Right atrium auricular region (tissue), 2 donors: ENCODE data around the gene DSE. TPM values are rescaled to one million over a fixed set of nuclear protein-coding genes. Genes with fewer than 3 reads are reported as not detected.
A peak's percentile ranks its signal among the peaks of the same experiment; 100 is the strongest.
"Not testable (repeated sequence)": the region's sequence is repeated elsewhere in the genome, so short reads cannot be mapped to it uniquely, and the experiment has no call there.

Experiments
- DNase-seq: peaks from one replicate; pipeline ENCODE4 v3.0.0-alpha.2; 2019; ENCODE audit warnings: low spot score
- H3K27ac ChIP-seq, 2 donors: fragments of 200-600 bp; sonication (generic); 1 replicate in 1 of 2; 2 replicates in 1 of 2; pipeline ENCODE4 v1.5.1; 2016 to 2019
- H3K27me3 ChIP-seq, 2 donors: fragments of 200-600 bp; sonication (generic); one replicate each; pipeline versions ENCODE4 v1.5.1 to v1.6.0; 2017 to 2019
- H3K36me3 ChIP-seq: fragments of 200-600 bp; sonication (generic); one replicate; pipeline ENCODE4 v1.5.1; 2016
- H3K4me1 ChIP-seq, 2 donors: fragments of 200-600 bp; sonication (generic); one replicate each; pipeline versions ENCODE4 v1.5.1 to v1.6.0; 2017 to 2019
- H3K4me3 ChIP-seq, 2 donors: fragments of 200-600 bp; sonication (generic); 1 replicate in 1 of 2; 2 replicates in 1 of 2; pipeline ENCODE4 v1.5.1; 2017 to 2019; ENCODE audit warnings: mild to moderate bottlenecking in 1 of 2, moderate library complexity in 1 of 2
- H3K9me3 ChIP-seq, 2 donors: fragments of 200-600 bp; sonication (generic); one replicate each; pipeline ENCODE4 v1.5.1; 2019
- CTCF ChIP-seq, 2 donors: fragments of 200-600 bp; sonication (generic); IDR thresholded peaks; one replicate each; pipeline ENCODE4 v1.5.1; 2019; ENCODE audit warnings: antibody characterized with exemption in 2 of 2
- total RNA-seq, 2 donors: library from RNA; depleted of rRNA; stranded (reverse); fragments of >200 nt; gene quantifications; one replicate each; pipeline ENCODE4 v1.1.0, GENCODE V29; 2016

Gene DSE
- total RNA-seq, result 10 to 100 TPM; 19.4 to 31.7 TPM

GRCh38 chr6:116370760-116371119 is at the start of gene DSE:
Gene DSE, plus strand, starts transcription at chr6:116370947. Its CDS starts 28,304 bp downstream, at chr6:116399251.
- peaks cover 0 to 28% of the 10 kb centered on the region in 2 donors for H3K4me1 ChIP-seq
- H3K27ac ChIP-seq, result peak within 1 kb of the TSS; percentile 95 to 98
- H3K4me3 ChIP-seq, result peak within 1 kb of the TSS; percentile 79 to 94
- no peaks in the 10 kb centered on the region for H3K27me3 ChIP-seq
- no peaks in the 10 kb centered on the region for H3K36me3 ChIP-seq
- DNase-seq, result peak; percentile 82
- no peaks in the 10 kb centered on the region for H3K9me3 ChIP-seq
- no peak for TF ChIP-seq CTCF (IDR thresholded peaks at IDR 0.05)

GRCh38 chr6:116321933-116322332 is 48.8 kb upstream of the DSE start:
- H3K27ac ChIP-seq, result peak overlapping the region; percentile 5 to 55
- H3K27me3 ChIP-seq, H3K4me3 ChIP-seq, DNase-seq, H3K36me3 ChIP-seq, H3K9me3 ChIP-seq: not testable (repeated sequence)
- peaks cover 0 to 21% of the 10 kb centered on the region in 2 donors for H3K4me1 ChIP-seq

- Histone ChIP-seq H3K27me3 (no peaks in the 10 kb centered on the region), H3K27ac (peak overlapping the region in 1 of 2 donors; percentile 55), H3K36me3 (no peaks in the 10 kb centered on the region), H3K4me1 (peaks cover 0 to 40% of the 10 kb centered on the region in 2 donors), H3K9me3 (no peaks in the 10 kb centered on the region), H3K4me3 (no peak overlapping the region)
- no peak for DNase-seq
- TF ChIP-seq CTCF (IDR thresholded peaks at IDR 0.05), result no peak
Measured at GRCh38 chr6:116323863-116324262, 46.9 kb upstream of the DSE start.

GRCh38 chr6:116325634-116326132 is 45.1 kb upstream of the DSE start:
- Histone ChIP-seq H3K4me1 (peaks cover 0 to 44% of the 10 kb centered on the region in 2 donors), H3K27ac (peak overlapping the region in 1 of 2 donors; percentile 61)
- not testable (repeated sequence) for H3K4me3 ChIP-seq, DNase-seq, H3K9me3 ChIP-seq, H3K36me3 ChIP-seq, H3K27me3 ChIP-seq

- peak overlapping the region; percentile 41 to 61 for H3K27ac ChIP-seq
- no peaks in the 10 kb centered on the region for H3K27me3 ChIP-seq
- H3K4me1 ChIP-seq, result peaks cover 0 to 44% of the 10 kb centered on the region in 2 donors
- no peak overlapping the region for H3K4me3 ChIP-seq
- H3K36me3 ChIP-seq, result no peaks in the 10 kb centered on the region
- DNase-seq, result no peak
- no peaks in the 10 kb centered on the region for H3K9me3 ChIP-seq
- TF ChIP-seq CTCF (IDR thresholded peaks at IDR 0.05), result no peak
Measured at GRCh38 chr6:116326181-116326671, 44.5 kb upstream of the DSE start.

GRCh38 chr6:116326996-116327395 is 43.8 kb upstream of the DSE start:
- H3K9me3 ChIP-seq, result no peaks in the 10 kb centered on the region
- peaks cover 0 to 44% of the 10 kb centered on the region in 2 donors for H3K4me1 ChIP-seq
- no peak overlapping the region for H3K4me3 ChIP-seq
- H3K36me3 ChIP-seq, result no peaks in the 10 kb centered on the region
- H3K27me3 ChIP-seq, result no peaks in the 10 kb centered on the region
- DNase-seq, result no peak
- no peak for TF ChIP-seq CTCF (IDR thresholded peaks at IDR 0.05)
- H3K27ac ChIP-seq, result peak overlapping the region; percentile 41 to 61
